Measurements from ENCODE around the gene MMP11.
A peak's percentile ranks its signal among the peaks of the same experiment; 100 is the strongest.

Gene MMP11

GRCh38 chr22:23760056-23760455 is 12.6 kb upstream of the MMP11 start:
- DNase-seq (ENCODE audit: low spot score) = no peak

- DNase-seq (ENCODE audit: low spot score) = no peak
These were observed 9.6 kb upstream of the MMP11 start, which contains the start of gene C22orf15 for GRCh38 chr22:23762842-23763578. C22orf15 (plus strand) TSS chr22:23762990; CDS start chr22:23763307, 317 bp downstream.

- no peak for DNase-seq (ENCODE audit: low spot score)
These were observed 9.1 kb upstream of the MMP11 start for GRCh38 chr22:23763579-23763945.

- DNase-seq (ENCODE audit: low spot score) = no peak
These were observed 8.7 kb upstream of the MMP11 start for GRCh38 chr22:23763954-23764353.

GRCh38 chr22:23764899-23765881 is 7.5 kb upstream of the MMP11 start:
- DNase-seq (ENCODE audit: low spot score) = no peak

- no peak for DNase-seq (ENCODE audit: low spot score)
These were observed 5.4 kb upstream of the MMP11 start for GRCh38 chr22:23767303-23767672.

- peak; percentile 85 for DNase-seq (ENCODE audit: low spot score)
These were observed 4.7 kb upstream of the MMP11 start, which contains the start of gene CHCHD10 for GRCh38 chr22:23767673-23768548. CHCHD10 (minus strand) TSS chr22:23767972; CDS start chr22:23767874, 98 bp downstream.

GRCh38 chr22:23769321-23769965 is 3.2 kb upstream of the MMP11 start:
- DNase-seq (ENCODE audit: low spot score) = no peak

GRCh38 chr22:23772315-23772648 is 367 bp upstream of the MMP11 start:
- no peak for DNase-seq (ENCODE audit: low spot score)

GRCh38 chr22:23773483-23774113 is 949 bp downstream of the MMP11 start:
- no peak for DNase-seq (ENCODE audit: low spot score)

- no peak for DNase-seq (ENCODE audit: low spot score)
These were observed 1.7 kb downstream of the MMP11 start for GRCh38 chr22:23774114-23774921.

- no peak for DNase-seq (ENCODE audit: low spot score)
These were observed 2.3 kb downstream of the MMP11 start for GRCh38 chr22:23774922-23775436.

GRCh38 chr22:23775779-23776375 is 3.2 kb downstream of the MMP11 start:
- DNase-seq (ENCODE audit: low spot score) = no peak

- DNase-seq (ENCODE audit: low spot score) = no peak
These were observed 5.3 kb downstream of the MMP11 start for GRCh38 chr22:23777776-23778576.

- DNase-seq (ENCODE audit: low spot score) = no peak
These were observed 5.9 kb downstream of the MMP11 start for GRCh38 chr22:23778577-23778900.

GRCh38 chr22:23779083-23779482 is 6.4 kb downstream of the MMP11 start:
- DNase-seq (ENCODE audit: low spot score) = no peak

- DNase-seq (ENCODE audit: low spot score) = no peak
These were observed 7.1 kb downstream of the MMP11 start for GRCh38 chr22:23779731-23780130.

GRCh38 chr22:23780146-23780748 is 7.6 kb downstream of the MMP11 start:
- DNase-seq (ENCODE audit: low spot score) = no peak
